ENCODE data around the gene EXOSC7. TPM values are rescaled to one million over a fixed set of nuclear protein-coding genes. Genes with fewer than 3 reads are reported as not detected.

EXOSC7 gene
- 83.5 and 96.4 TPM in 2 replicates for polyA plus RNA-seq (2012; rRNA removed)
- 94.3 and 94.9 TPM in 2 replicates for polyA plus RNA-seq (2012; cell fraction: cytosol; rRNA removed)
- 66.6 and 68.4 TPM in 2 replicates for polyA plus RNA-seq (2012; cell fraction: nucleus; rRNA removed)

- no peaks in the 10 kb centered on the region for H3K9me2 ChIP-seq
- CTCF ChIA-PET = interaction anchor here (1.1 to 4.2 kb wide), 6 partner anchors 11 to 62 kb away, joined by 4 to 19 read pairs (median 6); no protein-coding TSS in a partner anchor
- peak within 1 kb of the TSS; percentile 87 for H2AFZ ChIP-seq (ENCODE audit: low read depth)
- POLR2A ChIA-PET = interaction anchor here (1.0 to 1.3 kb wide), 4 partner anchors 19 to 215 kb away, joined by 3 to 7 read pairs (median 4); partner anchors contain the start of genes KIAA1143 and KIF15
- WGBS (ENCODE audit: low lambda C conversion rate) = 3% methylated on average over 50 of the region's 82 CpGs
- peaks cover 7 to 19% of the 10 kb centered on the region in 2 experiments; a peak in 3 of 4 replicates for H3K4me1 ChIP-seq (ENCODE audit: control insufficient read depth in 1 of 2, insufficient read depth in 2 of 2, low read depth in 1 of 2, low read length in 1 of 2)
- no peaks in the 10 kb centered on the region for H3F3A ChIP-seq (replicated peaks; ENCODE audit: insufficient read depth)
- peak; percentile 98 for DNase-seq
- H3K9ac ChIP-seq = peak within 1 kb of the TSS; percentile 91
- peaks cover 92% of the 10 kb centered on the region for H3K79me2 ChIP-seq (ENCODE audit: insufficient read depth)
- no peak for TF ChIP-seq JUND (IDR thresholded peaks at IDR 0.05)
- peak; percentile 95 for TF ChIP-seq MXI1 (IDR thresholded peaks at IDR 0.05; ENCODE audit: low read depth, low read length)
- TF ChIP-seq POLR2AphosphoS5 (IDR thresholded peaks at IDR 0.05; ENCODE audit: low read depth, low read length) = peak; percentile 76
- TF ChIP-seq MAX (IDR thresholded peaks at IDR 0.05; ENCODE audit: low read depth) = peak; percentile 66; the same call in 1 of the 2 replicates
- TF ChIP-seq NRF1 (IDR thresholded peaks at IDR 0.05; ENCODE audit: low read depth, low read length) = no peak
- TF ChIP-seq SIN3A (IDR thresholded peaks at IDR 0.05; ENCODE audit: borderline replicate concordance, low read depth, low read length) = peak; percentile 42; the same call in 1 of the 2 replicates
- peak; percentile 89 for TF ChIP-seq YY1 (IDR thresholded peaks at IDR 0.05; ENCODE audit: low read depth)
- TF ChIP-seq TAF1 (IDR thresholded peaks at IDR 0.05; ENCODE audit: borderline replicate concordance, low read depth, low read length) = peak; percentile 84
- H4K20me1 ChIP-seq (ENCODE audit: insufficient read depth) = no peaks in the 10 kb centered on the region
- peak within 1 kb of the TSS; percentile 95 to 97 for H3K4me3 ChIP-seq (ENCODE audit: low read depth in 2 of 2, low read length in 1 of 2)
- H3K27me3 ChIP-seq (ENCODE audit: insufficient read depth) = no peaks in the 10 kb centered on the region
- H3K36me3 ChIP-seq (replicated peaks in 1 of 2; ENCODE audit: control insufficient read depth in 1 of 2, insufficient read depth in 2 of 2, low read length in 1 of 2) = no peaks in the 10 kb centered on the region
- H3K4me2 ChIP-seq = peak within 1 kb of the TSS; percentile 88
- no peaks in the 10 kb centered on the region for H3K9me3 ChIP-seq
- peak within 1 kb of the TSS; percentile 75 to 80 for H3K27ac ChIP-seq (ENCODE audit: low read depth in 2 of 2, low read length in 1 of 2)
Measured at GRCh38 chr3:44976002-44976815, at the start of gene EXOSC7, which contains the start of gene ZDHHC3. EXOSC7 (plus strand) TSS chr3:44976244; CDS start chr3:44976278, 34 bp downstream. ZDHHC3 (minus strand) TSS chr3:44976174; CDS start chr3:44959436, 16,738 bp downstream.

- H3K9me3 ChIP-seq = no peaks in the 10 kb centered on the region
- DNase-seq = no peak
- no peaks in the 10 kb centered on the region for H3K27me3 ChIP-seq (ENCODE audit: insufficient read depth)
- H3F3A ChIP-seq (replicated peaks; ENCODE audit: insufficient read depth) = peaks cover 20% of the 10 kb centered on the region
- TF ChIP-seq USF1 (IDR thresholded peaks at IDR 0.05; ENCODE audit: borderline replicate concordance, low read depth) (no peak), TAF1 (IDR thresholded peaks at IDR 0.05; ENCODE audit: borderline replicate concordance, low read depth, low read length) (no peak), RCOR1 (IDR thresholded peaks at IDR 0.05; ENCODE audit: low read length) (no peak), TEAD4 (IDR thresholded peaks at IDR 0.05; ENCODE audit: borderline replicate concordance, insufficient read depth) (no peak), POLR2AphosphoS5 (IDR thresholded peaks at IDR 0.05; ENCODE audit: low read depth, low read length) (no peak), REST (IDR thresholded peaks at IDR 0.05; ENCODE audit: low read depth, low read length) (no peak), RFX5 (IDR thresholded peaks at IDR 0.05; ENCODE audit: low read length) (no peak)
- POLR2A ChIA-PET = no interaction called here
- H3K36me3 ChIP-seq (replicated peaks in 1 of 2; ENCODE audit: control insufficient read depth in 1 of 2, insufficient read depth in 2 of 2, low read length in 1 of 2) = peaks cover 13 to 51% of the 10 kb centered on the region in 2 experiments
- H3K9ac ChIP-seq = no peak overlapping the region
- CTCF ChIA-PET = interaction anchor here (0.9 to 6.7 kb wide), 3 partner anchors 10 to 215 kb away, joined by 3 to 50 read pairs (median 3); partner anchors contain the start of gene ZNF502
- no peak overlapping the region for H3K4me2 ChIP-seq
- H3K4me1 ChIP-seq (ENCODE audit: control insufficient read depth in 1 of 2, insufficient read depth in 2 of 2, low read depth in 1 of 2, low read length in 1 of 2) = peaks cover 0 to 11% of the 10 kb centered on the region in 2 experiments; a peak in 2 of 4 replicates
- no peaks in the 10 kb centered on the region for H3K79me2 ChIP-seq (ENCODE audit: insufficient read depth)
- no peaks in the 10 kb centered on the region for H3K9me2 ChIP-seq
- H4K20me1 ChIP-seq (ENCODE audit: insufficient read depth) = no peaks in the 10 kb centered on the region
- no peak overlapping the region for H2AFZ ChIP-seq (ENCODE audit: low read depth)
- 99% methylated on average over 7 of the region's 7 CpGs for WGBS (ENCODE audit: low lambda C conversion rate)
- H3K4me3 ChIP-seq (ENCODE audit: low read depth in 2 of 2, low read length in 1 of 2) = no peak overlapping the region
- no peak overlapping the region for H3K27ac ChIP-seq (ENCODE audit: low read depth in 2 of 2, low read length in 1 of 2)
Measured at GRCh38 chr3:44926921-44927320, 49.1 kb upstream of the EXOSC7 start.
